Activated CD8-positive, alpha-beta memory T cell treated with anti-CD3 and anti-CD28 coated beads, Interleukin-2, amount 10 ng/mL, durations not matched to agents 7 days and 5 days (primary cell): ENCODE results near the gene KLHL9. TPM values are rescaled to one million over a fixed set of nuclear protein-coding genes. Genes with fewer than 3 reads are reported as not detected.
A peak's percentile ranks its signal among the peaks of the same experiment; 100 is the strongest.
"Not testable (repeated sequence)": the region's sequence is repeated elsewhere in the genome, so short reads cannot be mapped to it uniquely, and the experiment has no call there.

Source experiments
- ATAC-seq: fragments of 150-1000 bp; cut with Tn5 transposase; one replicate; pipeline ENCODE4 v1.10.0; 2021; ENCODE audit warnings: moderate library complexity
- CTCF ChIA-PET: fragments of 350-600 bp; sonication (Branson Sonifier 250); formaldehyde crosslinking; loops from one replicate; lab custom pipeline; 2021; ENCODE audit warnings: antibody characterized with exemption; lab: Charles Lee
- DNase-seq: peaks from one replicate; pipeline ENCODE4 v3.0.0-alpha.2; 2020
- H3K27ac Mint-ChIP-seq: one replicate; pipeline ENCODE4 v1.8.0; 2021; ENCODE audit warnings: mild to moderate bottlenecking, mixed read lengths
- H3K27me3 Mint-ChIP-seq: one replicate; pipeline ENCODE4 v1.8.0; 2021; ENCODE audit warnings: mixed read lengths
- H3K36me3 Mint-ChIP-seq: one replicate; pipeline ENCODE4 v1.8.0; 2021; ENCODE audit warnings: mild to moderate bottlenecking, mixed read lengths
- H3K4me1 Mint-ChIP-seq: one replicate; pipeline ENCODE4 v1.8.0; 2021; ENCODE audit warnings: mixed read lengths
- H3K4me3 Mint-ChIP-seq: one replicate; pipeline ENCODE4 v1.8.0; 2021; ENCODE audit warnings: mild to moderate bottlenecking, moderate library complexity, mixed read lengths
- H3K9me3 Mint-ChIP-seq: one replicate; pipeline ENCODE4 v1.8.0; 2022; ENCODE audit warnings: low read depth, mixed read lengths
- total RNA-seq, 2 experiments: library from RNA; stranded (reverse); gene quantifications; one replicate each; pipeline ENCODE4 v1.2.3, GENCODE V29; 2021

Gene KLHL9, protein sequence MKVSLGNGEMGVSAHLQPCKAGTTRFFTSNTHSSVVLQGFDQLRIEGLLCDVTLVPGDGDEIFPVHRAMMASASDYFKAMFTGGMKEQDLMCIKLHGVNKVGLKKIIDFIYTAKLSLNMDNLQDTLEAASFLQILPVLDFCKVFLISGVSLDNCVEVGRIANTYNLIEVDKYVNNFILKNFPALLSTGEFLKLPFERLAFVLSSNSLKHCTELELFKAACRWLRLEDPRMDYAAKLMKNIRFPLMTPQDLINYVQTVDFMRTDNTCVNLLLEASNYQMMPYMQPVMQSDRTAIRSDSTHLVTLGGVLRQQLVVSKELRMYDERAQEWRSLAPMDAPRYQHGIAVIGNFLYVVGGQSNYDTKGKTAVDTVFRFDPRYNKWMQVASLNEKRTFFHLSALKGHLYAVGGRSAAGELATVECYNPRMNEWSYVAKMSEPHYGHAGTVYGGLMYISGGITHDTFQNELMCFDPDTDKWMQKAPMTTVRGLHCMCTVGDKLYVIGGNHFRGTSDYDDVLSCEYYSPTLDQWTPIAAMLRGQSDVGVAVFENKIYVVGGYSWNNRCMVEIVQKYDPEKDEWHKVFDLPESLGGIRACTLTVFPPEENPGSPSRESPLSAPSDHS
- total RNA-seq, result 10 to 100 TPM; 15.4 to 21.2 TPM

DNA sequence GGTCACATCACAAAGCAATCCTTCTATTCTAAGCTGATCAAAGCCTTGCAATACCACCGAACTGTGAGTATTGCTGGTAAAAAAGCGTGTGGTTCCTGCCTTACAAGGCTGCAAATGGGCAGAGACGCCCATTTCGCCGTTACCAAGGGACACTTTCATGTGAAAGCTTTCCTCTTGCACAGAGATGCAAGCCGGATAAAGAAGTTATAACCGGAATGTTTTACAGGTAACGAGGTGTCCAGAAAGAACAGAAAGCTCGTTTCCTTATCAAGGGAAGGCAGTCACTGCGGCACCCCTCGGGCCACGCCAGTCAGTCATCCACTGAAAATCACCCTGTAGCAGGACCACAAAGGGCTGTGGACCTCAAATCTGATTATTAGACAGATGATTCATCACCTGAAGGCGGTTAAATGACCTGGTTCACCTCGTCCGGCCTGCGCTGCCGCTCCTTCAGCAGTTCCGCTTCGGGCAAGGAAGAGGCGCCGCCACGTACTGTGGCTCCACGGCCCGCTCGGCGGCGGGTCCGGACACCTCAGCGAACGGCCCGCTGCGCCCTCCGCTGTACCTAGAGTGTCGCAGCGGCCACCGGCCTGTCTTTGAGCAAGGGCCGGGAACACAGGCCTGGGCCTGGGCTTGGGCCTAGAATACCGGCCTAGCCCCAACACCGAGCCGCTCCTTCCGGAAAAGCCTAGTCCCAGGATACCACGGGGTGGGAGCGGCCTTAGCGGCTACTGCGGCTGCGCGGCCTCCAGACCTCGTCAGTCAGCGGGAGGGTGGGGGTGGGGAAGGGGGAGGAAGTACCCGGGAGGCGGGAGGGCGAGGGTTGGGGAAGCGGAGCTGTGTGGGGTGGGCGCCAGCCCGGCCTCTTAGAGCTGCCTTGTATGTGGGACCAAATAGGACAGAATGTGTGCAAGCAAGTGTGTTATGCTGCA, at the start of gene KLHL9:
Gene KLHL9, minus strand, starts transcription at position 704 of the 932 bp plus-strand sequence. Its CDS starts 545 bp downstream, at position 159.
- peak within 1 kb of the TSS; percentile 96 for H3K4me3 Mint-ChIP-seq
- CTCF ChIA-PET, result interaction anchor here (0.8 to 2.9 kb wide), 11 partner anchors 9 to 767 kb away, joined by 3 to 30 read pairs (median 5); no protein-coding TSS in a partner anchor
- no peaks in the 10 kb centered on the region for H3K9me3 Mint-ChIP-seq
- DNase-seq, result peak; percentile 91
- peak; percentile 96 for ATAC-seq
- H3K27ac Mint-ChIP-seq, result peak within 1 kb of the TSS; percentile 90
- peaks cover 27% of the 10 kb centered on the region for H3K36me3 Mint-ChIP-seq
- H3K4me1 Mint-ChIP-seq, result peaks cover 47% of the 10 kb centered on the region
- peaks cover 4% of the 10 kb centered on the region for H3K27me3 Mint-ChIP-seq

DNA sequence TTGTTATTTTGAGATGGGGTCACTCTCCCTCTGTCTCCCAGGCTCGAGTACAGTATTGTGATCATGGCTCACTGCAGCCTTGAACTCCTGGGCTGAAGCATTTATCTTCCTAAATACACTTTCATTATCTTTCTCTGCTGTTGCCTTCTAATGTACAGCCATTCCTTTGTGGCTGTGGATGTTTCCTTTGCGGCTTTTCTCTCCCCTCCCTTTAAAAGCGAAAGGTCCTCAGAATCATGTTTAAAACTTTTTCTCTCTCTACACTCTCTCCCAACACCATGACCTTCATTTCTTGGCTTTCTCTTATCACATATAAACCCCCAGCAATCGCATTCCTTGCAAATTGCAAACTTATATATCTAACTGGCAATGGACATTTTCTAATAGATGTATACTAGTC, 48.4 kb upstream of the KLHL9 start:
- DNase-seq (no peak), ATAC-seq (no peak)
- Mint-ChIP-seq H3K27ac (no peak overlapping the region), H3K4me3 (no peak overlapping the region), H3K4me1 (peaks cover 22% of the 10 kb centered on the region), H3K36me3 (no peaks in the 10 kb centered on the region), H3K27me3 (peaks cover 49% of the 10 kb centered on the region), H3K9me3 (no peaks in the 10 kb centered on the region)
- CTCF ChIA-PET, result no interaction called here

DNA sequence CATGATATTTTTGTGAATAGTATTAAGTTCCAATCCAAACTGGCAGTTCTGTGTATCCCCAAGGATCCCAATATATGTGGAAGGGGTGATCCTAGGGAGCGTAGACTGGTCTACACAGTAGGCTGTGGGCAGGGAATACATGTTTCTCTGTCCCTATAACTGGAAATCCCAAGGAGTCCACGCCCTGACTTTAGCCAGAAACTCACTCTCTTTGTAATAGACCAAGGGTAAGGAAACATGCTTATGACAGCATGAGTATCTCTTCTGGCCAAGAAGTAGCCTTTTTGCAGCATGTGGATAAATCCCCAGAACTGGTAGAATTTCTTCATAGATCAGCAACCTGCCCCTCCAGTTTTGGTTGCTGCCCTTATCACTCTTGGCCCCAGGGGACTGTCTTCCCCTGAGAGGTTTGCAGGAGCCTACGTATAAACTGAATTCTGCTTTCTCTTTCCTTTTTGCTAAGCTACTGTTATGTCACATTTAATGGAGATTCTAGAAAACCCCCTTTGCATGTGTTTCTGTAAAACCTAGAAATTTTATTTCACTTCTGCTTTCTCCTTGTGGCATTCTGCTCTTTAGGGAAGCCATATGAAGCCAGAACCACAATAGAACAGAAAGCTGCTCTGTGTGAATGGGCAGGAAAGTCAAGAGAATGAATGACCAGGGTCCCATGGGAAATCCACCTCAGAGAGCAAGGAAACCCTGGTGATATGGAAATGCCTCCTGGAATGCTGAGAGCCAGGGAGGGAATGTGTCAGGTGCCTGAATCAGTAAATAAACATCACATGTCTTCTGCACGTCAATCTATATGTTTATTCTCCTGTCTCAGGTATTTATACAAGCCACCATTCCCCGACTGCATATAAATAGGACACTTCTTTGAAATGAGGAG, 46.5 kb upstream of the KLHL9 start:
- Mint-ChIP-seq H3K9me3 (no peaks in the 10 kb centered on the region), H3K4me1 (peaks cover 22% of the 10 kb centered on the region), H3K27ac (peak overlapping the region; percentile 11), H3K36me3 (no peaks in the 10 kb centered on the region), H3K27me3 (peaks cover 45% of the 10 kb centered on the region), H3K4me3 (peak overlapping the region; percentile 45)
- DNase-seq, result no peak
- ATAC-seq, result peak; percentile 88
- CTCF ChIA-PET, result interaction anchor here (4.9 kb wide), 1 partner anchor 14 kb away, joined by 16 read pairs; no protein-coding TSS in a partner anchor

DNA sequence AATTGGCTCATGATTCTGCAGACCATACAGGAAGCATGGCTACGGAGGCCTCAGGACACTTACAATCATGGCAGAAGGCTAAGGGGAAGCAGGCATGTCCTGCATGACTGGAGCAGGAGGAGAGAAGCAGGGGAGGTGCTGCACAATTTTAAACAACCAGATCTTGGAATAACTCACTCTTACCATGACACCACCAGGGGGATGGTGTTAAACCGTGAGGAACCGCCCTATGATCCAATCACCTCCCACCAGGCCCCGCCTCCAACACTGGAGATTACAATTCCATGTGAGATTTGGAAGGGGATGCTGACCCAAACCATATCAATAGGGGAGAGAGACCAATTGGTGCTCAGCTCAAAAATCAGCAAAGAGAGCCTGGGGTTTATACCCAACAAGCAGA, 36.3 kb upstream of the KLHL9 start:
- H3K4me1 Mint-ChIP-seq, H3K27ac Mint-ChIP-seq, H3K4me3 Mint-ChIP-seq, DNase-seq, H3K9me3 Mint-ChIP-seq, ATAC-seq, CTCF ChIA-PET, H3K36me3 Mint-ChIP-seq: not testable (repeated sequence)
- H3K27me3 Mint-ChIP-seq, result peaks cover 27% of the 10 kb centered on the region

DNA sequence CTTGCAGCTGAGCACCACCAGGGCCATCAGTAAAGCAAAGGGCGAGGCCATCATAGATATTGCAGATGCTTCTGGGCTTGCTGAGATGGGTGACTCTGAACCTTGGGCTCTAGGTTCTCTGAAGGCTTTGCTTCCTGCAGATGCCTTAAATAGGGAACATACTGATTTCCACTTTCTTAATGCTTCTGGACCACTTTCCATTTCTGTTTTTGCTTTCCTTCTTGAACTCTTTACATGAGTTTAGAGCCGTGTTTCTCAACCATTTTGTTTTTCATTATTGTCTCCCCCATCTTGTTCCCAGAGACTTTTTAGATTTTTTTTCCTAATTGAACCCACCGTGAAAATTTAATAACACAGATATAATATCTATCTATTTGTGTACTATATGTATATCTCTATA, 32.8 kb upstream of the KLHL9 start, which contains the start of gene IFNA13:
Gene IFNA13, minus strand, starts transcription at position 101 of the 400 bp plus-strand sequence. Its CDS starts 47 bp downstream, at position 54.
- H3K27me3 Mint-ChIP-seq, result peaks cover 41% of the 10 kb centered on the region
- ATAC-seq (no peak), DNase-seq (no peak)
- CTCF ChIA-PET, result no interaction called here
- no peaks in the 10 kb centered on the region for H3K9me3 Mint-ChIP-seq
- no peaks in the 10 kb centered on the region for H3K4me1 Mint-ChIP-seq
- no peak within 1 kb of the TSS for H3K4me3 Mint-ChIP-seq
- no peak within 1 kb of the TSS for H3K27ac Mint-ChIP-seq
- no peaks in the 10 kb centered on the region for H3K36me3 Mint-ChIP-seq

DNA sequence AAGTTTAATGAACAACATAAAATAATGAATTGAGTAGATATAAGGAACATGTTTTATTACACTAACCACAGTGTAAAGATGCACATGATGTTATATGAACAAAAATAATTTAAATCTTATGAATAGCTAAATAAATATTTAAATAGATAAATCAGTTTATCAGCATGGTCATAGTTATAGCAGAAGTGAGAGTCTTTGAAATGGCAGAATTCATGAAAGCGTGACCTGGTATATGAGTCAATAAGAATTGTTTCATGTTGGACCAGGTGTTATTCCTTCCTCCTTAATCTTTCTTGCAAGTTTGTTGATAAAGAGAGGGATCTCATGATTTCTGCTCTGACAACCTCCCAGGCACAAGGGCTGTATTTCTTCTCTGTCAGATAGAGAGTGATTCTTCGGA, 32.0 kb upstream of the KLHL9 start:
- H3K36me3 Mint-ChIP-seq, ATAC-seq, H3K9me3 Mint-ChIP-seq, H3K27ac Mint-ChIP-seq, H3K4me1 Mint-ChIP-seq, H3K4me3 Mint-ChIP-seq, DNase-seq, CTCF ChIA-PET: not testable (repeated sequence)
- H3K27me3 Mint-ChIP-seq, result peaks cover 43% of the 10 kb centered on the region

DNA sequence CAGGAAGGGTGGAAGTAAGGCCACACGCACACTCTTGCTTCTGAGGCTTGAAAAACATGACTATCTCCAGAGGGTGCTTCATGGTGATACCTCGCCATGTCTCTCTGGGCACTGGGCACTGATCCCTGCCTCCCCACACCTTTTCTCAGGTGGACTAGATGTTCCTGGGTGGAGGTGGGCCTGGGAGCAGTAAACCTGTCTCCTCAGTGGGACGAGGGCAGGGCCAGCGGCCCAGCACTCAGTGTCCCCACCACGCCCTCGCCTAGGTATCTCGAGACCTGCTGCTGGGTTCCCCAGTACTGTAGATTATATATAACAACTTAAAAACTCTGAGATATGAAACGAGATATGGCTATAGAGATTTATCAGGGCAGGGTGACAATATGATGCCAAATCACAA, 27.1 kb upstream of the KLHL9 start:
- CTCF ChIA-PET, result interaction anchor here (1.5 kb wide), 1 partner anchor 34 kb away, joined by 5 read pairs; no protein-coding TSS in a partner anchor
- no peaks in the 10 kb centered on the region for H3K9me3 Mint-ChIP-seq

DNA sequence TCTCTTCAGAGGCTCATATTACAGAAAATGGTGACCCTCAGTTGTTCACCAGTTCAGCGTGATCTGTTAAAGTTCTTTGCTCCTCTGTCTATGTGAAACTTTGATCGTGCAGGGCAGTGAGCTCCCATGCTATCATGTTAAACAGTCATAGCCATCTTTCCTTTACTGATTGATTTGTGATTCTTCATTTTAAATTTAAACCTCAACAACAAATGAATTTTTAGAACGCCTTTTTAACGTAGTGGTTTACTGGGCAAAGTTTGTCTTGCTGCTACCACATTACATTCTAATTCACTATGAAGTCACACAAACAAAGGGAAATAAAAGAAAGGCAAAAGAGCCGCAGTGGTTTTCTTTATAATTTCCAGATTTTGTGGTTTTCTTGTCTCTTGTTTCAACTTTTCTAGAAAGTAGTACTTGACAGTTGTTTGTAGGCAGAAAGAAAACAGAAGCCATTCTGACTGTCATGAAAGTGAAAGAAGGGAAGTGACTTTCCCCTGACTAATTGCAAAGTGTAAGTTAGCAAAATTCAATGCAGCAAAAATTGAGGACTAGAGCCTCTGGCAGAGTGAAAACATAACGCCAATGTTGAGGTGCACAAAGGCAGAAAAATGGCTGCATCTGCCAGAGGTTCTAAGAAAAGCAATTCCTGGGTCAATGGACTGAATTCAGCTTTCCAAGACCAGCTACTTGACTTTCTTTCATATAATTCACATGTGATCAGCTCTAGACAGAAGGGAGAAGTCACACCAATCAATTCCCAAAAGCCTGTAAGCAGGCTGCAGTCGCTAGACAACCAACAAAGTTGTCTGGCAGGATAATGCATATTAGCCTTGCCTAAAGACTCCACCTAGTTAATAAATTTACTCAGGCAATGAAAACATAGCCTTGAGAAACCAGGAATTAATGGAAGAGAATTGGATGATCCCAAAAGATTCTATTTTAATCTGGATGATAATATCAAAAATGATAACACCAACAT, 22.6 kb upstream of the KLHL9 start:
- H3K4me3 Mint-ChIP-seq, result peak overlapping the region; percentile 50
- peak overlapping the region; percentile 79 for H3K27ac Mint-ChIP-seq
- peaks cover 2% of the 10 kb centered on the region for H3K9me3 Mint-ChIP-seq
- no peak for DNase-seq
- H3K36me3 Mint-ChIP-seq, result peaks cover 9% of the 10 kb centered on the region
- CTCF ChIA-PET, result interaction anchor here (0.9 to 1.5 kb wide), 5 partner anchors 17 to 77 kb away, joined by 3 to 7 read pairs (median 3); no protein-coding TSS in a partner anchor
- H3K4me1 Mint-ChIP-seq, result peaks cover 18% of the 10 kb centered on the region
- H3K27me3 Mint-ChIP-seq, result peaks cover 27% of the 10 kb centered on the region
- peak; percentile 88 for ATAC-seq

More for the DNA sequence above, 27.1 kb upstream of the KLHL9 start:
- no peak overlapping the region for H3K4me3 Mint-ChIP-seq
- H3K4me1 Mint-ChIP-seq, result peaks cover 15% of the 10 kb centered on the region
- DNase-seq, result no peak
- ATAC-seq, result no peak
- peaks cover 39% of the 10 kb centered on the region for H3K27me3 Mint-ChIP-seq
- H3K27ac Mint-ChIP-seq, result no peak overlapping the region
- no peaks in the 10 kb centered on the region for H3K36me3 Mint-ChIP-seq

DNA sequence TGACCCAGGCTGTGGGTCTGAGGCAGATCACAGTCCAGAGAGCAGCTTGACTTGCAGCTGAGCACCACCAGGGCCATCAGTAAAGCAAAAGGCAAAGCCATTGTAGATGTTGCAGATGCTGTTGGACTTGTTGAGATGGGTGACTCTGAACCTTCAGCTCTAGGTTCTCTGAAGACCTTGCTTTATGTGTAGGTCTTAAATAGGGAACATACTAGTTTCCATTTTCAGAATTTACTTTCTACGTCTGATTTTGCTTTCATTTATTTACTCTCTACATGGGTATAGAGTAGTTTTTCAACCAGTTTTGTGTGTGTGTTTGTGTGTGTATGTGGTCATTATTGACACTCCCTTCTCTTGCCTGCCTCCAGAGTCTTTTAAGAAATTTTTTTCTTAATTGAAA, 15.6 kb upstream of the KLHL9 start, which contains the start of gene IFNA6:
Gene IFNA6, minus strand, starts transcription at position 101 of the 400 bp plus-strand sequence. Its CDS starts 0 bp downstream, at position 101.
- Mint-ChIP-seq H3K4me1 (no peaks in the 10 kb centered on the region), H3K27me3 (peaks cover 48% of the 10 kb centered on the region), H3K4me3 (no peak within 1 kb of the TSS), H3K9me3 (peaks cover 2% of the 10 kb centered on the region), H3K27ac (no peak within 1 kb of the TSS), H3K36me3 (peaks cover 9% of the 10 kb centered on the region)
- no peak for ATAC-seq
- CTCF ChIA-PET, result no interaction called here
- DNase-seq, result no peak

DNA sequence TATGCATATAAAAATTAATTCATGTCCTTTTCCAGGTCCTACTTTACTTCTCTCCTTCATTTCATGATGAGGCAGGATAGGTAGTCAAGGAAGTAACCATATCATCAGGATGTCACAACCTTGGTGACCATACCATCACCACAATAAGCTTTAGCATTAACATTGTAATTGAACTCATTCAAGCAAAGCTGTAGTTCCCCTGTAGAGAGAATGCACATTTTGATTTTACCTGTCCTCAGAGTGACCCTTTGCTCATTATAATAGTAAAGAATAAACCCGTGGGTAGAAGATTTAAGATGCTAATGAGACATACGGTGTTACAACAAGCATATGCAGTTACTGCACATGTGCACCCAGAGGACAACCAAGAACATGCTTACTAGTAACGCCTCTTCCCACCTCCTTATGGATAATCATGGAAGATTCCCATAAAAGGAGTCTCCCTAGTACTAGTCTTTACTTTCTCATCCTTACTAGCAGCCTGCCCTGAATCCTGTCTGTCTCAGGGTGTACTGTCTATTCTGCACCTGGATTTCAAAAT, 13.3 kb upstream of the KLHL9 start:
- H3K36me3 Mint-ChIP-seq, result peaks cover under 1% of the 10 kb centered on the region
- no peaks in the 10 kb centered on the region for H3K4me1 Mint-ChIP-seq
- no peak for DNase-seq
- no peak overlapping the region for H3K27ac Mint-ChIP-seq
- H3K4me3 Mint-ChIP-seq, result no peak overlapping the region
- CTCF ChIA-PET, result no interaction called here
- peaks cover 51% of the 10 kb centered on the region for H3K27me3 Mint-ChIP-seq
- H3K9me3 Mint-ChIP-seq, result peaks cover under 1% of the 10 kb centered on the region
- ATAC-seq, result no peak

DNA sequence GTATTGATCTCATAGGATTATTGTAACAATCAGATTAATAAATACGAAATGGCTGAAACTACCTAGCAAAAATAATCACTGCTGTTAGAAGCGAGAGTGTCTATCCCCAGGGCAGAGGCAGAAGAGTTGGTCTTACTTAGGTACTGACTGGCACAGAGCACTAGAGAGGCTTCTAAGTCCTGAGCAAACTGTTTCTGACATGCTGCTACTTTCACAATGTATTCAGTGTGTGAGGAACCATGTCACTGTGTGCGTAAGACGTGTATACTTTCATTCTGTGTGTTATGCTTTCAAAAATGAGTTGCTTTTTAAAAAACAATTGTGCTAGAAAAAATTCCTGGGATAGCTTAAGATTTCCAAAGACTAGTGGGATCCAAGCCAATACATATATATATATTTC, 5.5 kb upstream of the KLHL9 start:
- DNase-seq, result no peak
- Mint-ChIP-seq H3K4me1 (peaks cover 5% of the 10 kb centered on the region), H3K9me3 (peaks cover 2% of the 10 kb centered on the region), H3K4me3 (no peak overlapping the region), H3K27me3 (peaks cover 34% of the 10 kb centered on the region), H3K36me3 (no peaks in the 10 kb centered on the region), H3K27ac (no peak overlapping the region)
- no peak for ATAC-seq
- CTCF ChIA-PET, result interaction anchor here (0.9 to 1.5 kb wide), 3 partner anchors 11 to 128 kb away, joined by 3 read pairs; no protein-coding TSS in a partner anchor
